Lung (tissue), 12 donors: ENCODE results near the gene PRB4. TPM values are rescaled to one million over a fixed set of nuclear protein-coding genes. Genes with fewer than 3 reads are reported as not detected.

ENCODE experiments used
- ATAC-seq: fragments of 200-7000 bp; cut with Tn5 transposase; one replicate; pipeline ENCODE4 v1.9.1; 2020; ENCODE audit warnings: moderate number of reproducible peaks; ENCODE audit not compliant: insufficient read depth, low FRiP score
- DNase-seq, 3 donors: peaks; one replicate each; pipeline ENCODE4 v3.0.0-alpha.2; 2013 to 2017
- H3K27ac ChIP-seq, 2 donors: one replicate each; pipeline ENCODE4 v1.5.1; 2013; ENCODE audit warnings: mild to moderate bottlenecking in 2 of 2, moderate library complexity in 2 of 2, control low read depth in 1 of 2, inconsistent platforms in 1 of 2, low read depth in 1 of 2, low read length in 1 of 2
- H3K27me3 ChIP-seq, 3 donors: one replicate each; pipeline ENCODE4 v1.5.1; 2013; ENCODE audit warnings: low read length in 2 of 3; ENCODE audit not compliant: control insufficient read depth in 3 of 3, insufficient read depth in 3 of 3
- H3K36me3 ChIP-seq, 4 donors: one replicate each; pipeline ENCODE4 v1.5.1; 2013; ENCODE audit warnings: low read length in 4 of 4, mild to moderate bottlenecking in 1 of 4, moderate library complexity in 1 of 4; ENCODE audit not compliant: control insufficient read depth in 4 of 4, insufficient read depth in 4 of 4
- H3K4me1 ChIP-seq, 5 donors: one replicate each; pipeline ENCODE4 v1.5.1; 2013; ENCODE audit warnings: low read length in 5 of 5, mild to moderate bottlenecking in 2 of 5, moderate library complexity in 1 of 5; ENCODE audit not compliant: control insufficient read depth in 5 of 5, insufficient read depth in 5 of 5
- H3K4me3 ChIP-seq: one replicate; pipeline ENCODE4 v1.5.1; 2013; ENCODE audit warnings: mild to moderate bottlenecking, control low read depth, moderate library complexity
- H3K9ac ChIP-seq, 2 donors: one replicate each; pipeline ENCODE4 v1.5.1; 2013; ENCODE audit warnings: low read length in 2 of 2, control low read depth in 1 of 2; ENCODE audit not compliant: insufficient read depth in 1 of 2
- H3K9me3 ChIP-seq, 4 donors: one replicate each; pipeline ENCODE4 v1.5.1; 2013; ENCODE audit warnings: low read length in 3 of 4, mild to moderate bottlenecking in 1 of 4, moderate library complexity in 1 of 4; ENCODE audit not compliant: control insufficient read depth in 4 of 4, insufficient read depth in 3 of 4
- WGBS, 2 donors: extraction: QIAGEN DNeasy Blood & Tissue Kit; methylation state at CpG; one replicate each; pipeline ENCODE4 v1.1.7; 2013; 5-methylcytosine and 5-hydroxymethylcytosine counted together
- polyA plus RNA-seq, 2 donors: library from polyadenylated mRNA; stranded (reverse); fragments of 200-250 nt; gene quantifications; one replicate each; pipeline ENCODE4 v1.2.1, GENCODE V29; 2013
- total RNA-seq, 2 donors: library from RNA; depleted of rRNA in 1 of 2; stranded (reverse); fragments of >200 nt in 1 of 2; gene quantifications; one replicate each; pipeline ENCODE4 v1.2.1, GENCODE V29; 2014 to 2021
- TF ChIP-seq, protein P1 (sequence below): IDR thresholded peaks from 2 replicates; pipeline ENCODE4 v1.5.1; 2012; ENCODE audit warnings: mild to moderate bottlenecking; ENCODE audit errors: control extremely low read depth, extremely low read depth
- donor health status: control.
- donor health status: control.
- donor health status: Bipolar disorder and iron deficiency.
- donor health status: healthy.
- donor health status: DM: yes; HTN: yes; CAD: no.

Gene PRB4
- total and polyA plus RNA-seq, 4 donors, result 0.16 TPM; not detected in 3

DNA sequence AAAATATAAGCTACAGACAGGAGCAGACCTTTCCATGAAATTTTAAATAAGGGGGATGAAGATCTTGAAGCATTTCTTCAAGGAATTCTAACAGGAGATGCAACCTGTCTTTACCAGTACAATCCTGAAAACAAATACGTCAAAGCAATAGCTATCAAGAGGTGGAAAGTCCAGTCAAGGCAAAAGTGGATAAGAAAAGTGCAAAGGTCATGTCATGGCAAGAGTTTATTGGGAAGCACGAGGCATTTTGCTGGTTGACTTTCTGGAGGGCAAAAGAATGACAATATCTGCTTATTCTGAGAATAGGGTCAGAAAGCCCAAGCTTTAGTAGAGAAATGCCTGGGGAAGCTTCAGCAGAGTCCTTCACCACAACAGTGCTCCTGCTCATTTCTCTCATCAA, 34.3 kb upstream of the PRB4 start:
- DNase-seq (no peak), ATAC-seq (no peak)
- Histone ChIP-seq H3K36me3 (no peaks in the 10 kb centered on the region), H3K4me1 (no peaks in the 10 kb centered on the region), H3K9ac (no peak overlapping the region), H3K27me3 (no peaks in the 10 kb centered on the region), H3K4me3 (no peak overlapping the region), H3K9me3 (peaks cover 0 to 10% (median 1%) of the 10 kb centered on the region in 4 donors), H3K27ac (no peak overlapping the region)
- WGBS, 2 donors, result 82 to 93% methylated on average over 2 of the region's 2 CpGs
- TF ChIP-seq, protein P1, sequence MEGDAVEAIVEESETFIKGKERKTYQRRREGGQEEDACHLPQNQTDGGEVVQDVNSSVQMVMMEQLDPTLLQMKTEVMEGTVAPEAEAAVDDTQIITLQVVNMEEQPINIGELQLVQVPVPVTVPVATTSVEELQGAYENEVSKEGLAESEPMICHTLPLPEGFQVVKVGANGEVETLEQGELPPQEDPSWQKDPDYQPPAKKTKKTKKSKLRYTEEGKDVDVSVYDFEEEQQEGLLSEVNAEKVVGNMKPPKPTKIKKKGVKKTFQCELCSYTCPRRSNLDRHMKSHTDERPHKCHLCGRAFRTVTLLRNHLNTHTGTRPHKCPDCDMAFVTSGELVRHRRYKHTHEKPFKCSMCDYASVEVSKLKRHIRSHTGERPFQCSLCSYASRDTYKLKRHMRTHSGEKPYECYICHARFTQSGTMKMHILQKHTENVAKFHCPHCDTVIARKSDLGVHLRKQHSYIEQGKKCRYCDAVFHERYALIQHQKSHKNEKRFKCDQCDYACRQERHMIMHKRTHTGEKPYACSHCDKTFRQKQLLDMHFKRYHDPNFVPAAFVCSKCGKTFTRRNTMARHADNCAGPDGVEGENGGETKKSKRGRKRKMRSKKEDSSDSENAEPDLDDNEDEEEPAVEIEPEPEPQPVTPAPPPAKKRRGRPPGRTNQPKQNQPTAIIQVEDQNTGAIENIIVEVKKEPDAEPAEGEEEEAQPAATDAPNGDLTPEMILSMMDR, result no peak

DNA sequence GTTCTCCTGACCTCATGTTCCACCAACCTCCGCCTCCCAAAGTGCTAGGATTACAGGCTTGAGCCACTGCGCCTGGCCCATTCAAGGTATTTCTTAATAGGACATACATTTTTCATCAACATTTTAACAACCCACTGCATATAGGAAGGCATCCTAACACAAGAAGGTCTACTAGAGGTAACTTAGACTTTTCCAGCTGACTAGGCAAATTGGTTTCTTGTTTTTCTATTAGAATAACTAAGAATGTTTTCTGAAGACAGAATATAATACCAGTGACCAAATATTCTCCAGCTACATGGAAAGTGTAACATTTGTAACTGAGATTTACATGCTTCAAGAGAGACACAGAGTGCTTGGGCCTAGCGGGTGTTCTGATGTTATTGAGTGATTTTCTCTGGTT, 14.2 kb upstream of the PRB4 start:
- Histone ChIP-seq H3K9ac (no peak overlapping the region), H3K27ac (no peak overlapping the region), H3K36me3 (no peaks in the 10 kb centered on the region), H3K4me1 (no peaks in the 10 kb centered on the region), H3K4me3 (no peak overlapping the region), H3K27me3 (no peaks in the 10 kb centered on the region), H3K9me3 (peaks cover 0 to 7% (median 2%) of the 10 kb centered on the region in 4 donors)
- DNase-seq, result no peak
- WGBS, 2 donors, result 95 to 97% methylated on average over 3 of the region's 3 CpGs
- ATAC-seq, result no peak
- TF ChIP-seq, protein P1, result no peak

DNA sequence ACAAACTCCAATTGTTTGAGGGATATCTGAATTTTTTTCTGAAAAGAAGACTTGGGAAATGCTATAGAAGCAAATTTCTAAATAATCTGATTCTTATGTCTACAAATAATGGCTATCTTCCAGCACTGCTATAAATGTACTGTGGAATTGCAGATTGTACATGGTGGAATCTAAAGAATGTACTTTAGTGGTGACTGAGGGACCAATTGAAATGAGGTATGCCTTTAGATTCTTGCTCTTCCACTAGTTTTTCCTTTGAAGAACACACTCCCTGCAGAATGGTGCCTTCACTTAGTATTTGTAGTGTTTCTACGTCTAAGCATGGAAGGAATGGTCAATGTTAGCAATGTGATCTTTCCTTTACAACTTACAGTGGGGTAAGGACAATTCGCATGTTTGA, 11.7 kb upstream of the PRB4 start:
- Histone ChIP-seq H3K4me3 (no peak overlapping the region), H3K9me3 (peaks cover 0 to 7% (median 2%) of the 10 kb centered on the region in 4 donors), H3K27me3 (no peaks in the 10 kb centered on the region), H3K27ac (no peak overlapping the region), H3K36me3 (no peaks in the 10 kb centered on the region), H3K4me1 (no peaks in the 10 kb centered on the region), H3K9ac (no peak overlapping the region)
- TF ChIP-seq, protein P1, result no peak
- no peak for ATAC-seq
- peak in 1 of 3 donors; percentile 7 for DNase-seq
- 66 to 80% methylated on average over 2 of the region's 2 CpGs for WGBS, 2 donors

DNA sequence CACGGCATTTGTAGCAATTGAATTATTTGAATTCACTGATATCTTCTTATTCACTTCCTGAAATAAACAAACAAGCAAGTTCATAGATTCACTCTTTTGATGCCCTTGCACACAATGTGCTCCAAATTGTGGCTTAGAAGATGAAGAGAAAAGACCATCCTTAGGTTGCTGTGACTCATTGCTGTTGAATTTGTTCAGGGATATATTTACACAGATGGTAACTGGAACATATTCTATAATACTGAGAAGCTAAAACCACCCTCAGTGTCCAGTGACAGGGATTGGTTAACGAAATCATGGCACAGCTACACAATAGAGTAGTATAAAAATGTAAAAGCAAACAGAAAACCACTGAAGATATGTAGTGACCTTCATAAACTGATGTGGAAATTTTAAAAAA, 3.1 kb downstream of the PRB4 start:
- H3K4me3 ChIP-seq, result no peak overlapping the region
- H3K36me3 ChIP-seq, result no peaks in the 10 kb centered on the region
- no peaks in the 10 kb centered on the region for H3K9me3 ChIP-seq
- ATAC-seq (no peak), DNase-seq (no peak)
- H3K9ac ChIP-seq, result no peak overlapping the region
- WGBS, 2 donors, result 80 to 86% methylated on average over 2 of the region's 2 CpGs
- H3K27ac ChIP-seq, result no peak overlapping the region
- TF ChIP-seq, protein P1, result no peak
- H3K27me3 ChIP-seq, result no peaks in the 10 kb centered on the region
- no peaks in the 10 kb centered on the region for H3K4me1 ChIP-seq
